ENCODE data around the gene PLD5. TPM values are rescaled to one million over a fixed set of nuclear protein-coding genes. Genes with fewer than 3 reads are reported as not detected.

Gene PLD5
- total and polyA plus RNA-seq, 2 donors (not counting 3 experiments of a cell fraction or from before 2014, with no cell fraction given), result not detected

DNA sequence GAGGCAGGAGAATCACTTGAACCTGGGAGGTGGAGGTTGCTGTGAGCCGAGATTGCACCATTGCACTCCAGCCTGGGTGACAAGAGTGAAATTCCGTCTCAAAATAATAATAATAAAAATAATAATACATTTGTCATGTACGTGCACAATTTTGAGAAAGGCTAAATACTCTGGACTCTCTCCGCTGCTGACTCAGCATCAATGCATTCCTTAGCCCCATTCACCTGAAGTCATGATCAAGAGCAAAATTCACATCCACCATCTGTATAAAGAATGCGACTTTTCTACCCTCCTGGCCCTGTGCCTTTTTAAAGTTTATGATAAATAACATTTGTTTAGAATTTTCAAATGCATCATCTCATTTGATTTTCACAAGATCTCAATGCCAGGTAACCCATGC is 490.1 kb downstream of the PLD5 start:
- ChIA-PET CTCF (no interaction called here), POLR2A (no interaction called here)
- no peak overlapping the region for H3K4me2 ChIP-seq (ENCODE audit: insufficient read depth, low read length)
- H3K9ac ChIP-seq (replicated peaks; ENCODE audit: extremely low read depth, insufficient read depth, low read length), result no peak overlapping the region
- no peaks in the 10 kb centered on the region for H3K36me3 ChIP-seq (ENCODE audit: control insufficient read depth in 2 of 2, extremely low read depth in 1 of 2, insufficient read depth in 2 of 2, low read length in 2 of 2)
- no peaks in the 10 kb centered on the region for H3K27me3 ChIP-seq (ENCODE audit: control insufficient read depth in 2 of 2, insufficient read depth in 2 of 2, low read length in 2 of 2)
- dilution Hi-C loops (cut with MboI; ENCODE audit: extremely low pct_ligation_motif_present, low sequenced_read_pairs) (no loop called here), intact Hi-C loops (cut with micrococcal nuclease) (no loop called here)
- no peaks in the 10 kb centered on the region for H3K9me1 ChIP-seq (replicated peaks; ENCODE audit: control insufficient read depth, extremely low read depth, insufficient read depth, low read length)
- H3K4me3 ChIP-seq (replicated peaks in 1 of 3; ENCODE audit: insufficient read depth in 1 of 3, low read depth in 1 of 3, low read length in 3 of 3), result no peak overlapping the region
- H3K4me1 ChIP-seq (ENCODE audit: control insufficient read depth, extremely low read depth, insufficient read depth, low read length), result no peaks in the 10 kb centered on the region
- no peak for TF ChIP-seq EZH2 (IDR thresholded peaks at IDR 0.05; ENCODE audit: borderline replicate concordance, low read depth, low read length, severe bottlenecking)
- H3K9me3 ChIP-seq (replicated peaks; ENCODE audit: control insufficient read depth, insufficient read depth, low read length), result no peaks in the 10 kb centered on the region
- no peak overlapping the region for H3K27ac ChIP-seq (ENCODE audit: insufficient read depth, low read depth, low read length)
- H3K79me2 ChIP-seq (ENCODE audit: control insufficient read depth, insufficient read depth, low read length), result no peaks in the 10 kb centered on the region
- DNase-seq (ENCODE audit: low read depth, low spot score) (no peak), FAIRE-seq (no peak)
- no peak overlapping the region for H2AFZ ChIP-seq (ENCODE audit: low read depth, low read length)
- no peaks in the 10 kb centered on the region for H4K20me1 ChIP-seq (replicated peaks; ENCODE audit: control insufficient read depth, extremely low read depth, insufficient read depth, low read length)
- BruUV-seq (replicated peaks), result no TSS peak

DNA sequence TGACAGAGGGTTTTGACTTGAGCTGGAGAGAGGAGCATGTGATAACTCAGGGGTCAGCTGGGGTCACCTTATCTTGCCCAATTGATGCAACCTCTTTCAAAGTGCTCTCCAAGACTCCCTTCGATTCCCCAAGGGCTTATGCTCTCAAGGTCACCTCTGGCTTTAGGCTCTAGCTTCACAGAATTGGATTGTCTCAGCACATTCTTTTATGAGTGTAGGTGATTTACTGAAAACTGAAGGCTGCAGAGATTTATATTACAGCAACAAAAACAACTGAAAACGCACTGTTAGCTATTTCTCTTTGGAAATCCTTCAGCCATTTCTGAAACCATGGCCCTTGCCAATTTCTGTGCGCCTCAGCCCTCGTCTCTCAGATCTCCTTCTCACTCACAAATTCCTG is 491.1 kb downstream of the PLD5 start:
- Histone ChIP-seq H3K27ac (ENCODE audit: insufficient read depth, low read depth, low read length) (no peak overlapping the region), H3K9me3 (replicated peaks; ENCODE audit: control insufficient read depth, insufficient read depth, low read length) (no peaks in the 10 kb centered on the region), H3K79me2 (ENCODE audit: control insufficient read depth, insufficient read depth, low read length) (no peaks in the 10 kb centered on the region), H3K4me1 (ENCODE audit: control insufficient read depth, extremely low read depth, insufficient read depth, low read length) (no peaks in the 10 kb centered on the region), H3K27me3 (ENCODE audit: control insufficient read depth in 2 of 2, insufficient read depth in 2 of 2, low read length in 2 of 2) (no peaks in the 10 kb centered on the region), H3K9ac (replicated peaks; ENCODE audit: extremely low read depth, insufficient read depth, low read length) (no peak overlapping the region), H3K4me2 (ENCODE audit: insufficient read depth, low read length) (no peak overlapping the region), H2AFZ (ENCODE audit: low read depth, low read length) (no peak overlapping the region), H3K9me1 (replicated peaks; ENCODE audit: control insufficient read depth, extremely low read depth, insufficient read depth, low read length) (no peaks in the 10 kb centered on the region), H3K36me3 (ENCODE audit: control insufficient read depth in 2 of 2, extremely low read depth in 1 of 2, insufficient read depth in 2 of 2, low read length in 2 of 2) (no peaks in the 10 kb centered on the region), H4K20me1 (replicated peaks; ENCODE audit: control insufficient read depth, extremely low read depth, insufficient read depth, low read length) (no peaks in the 10 kb centered on the region), H3K4me3 (replicated peaks in 1 of 3; ENCODE audit: insufficient read depth in 1 of 3, low read depth in 1 of 3, low read length in 3 of 3) (no peak overlapping the region)
- dilution Hi-C loops (cut with MboI; ENCODE audit: extremely low pct_ligation_motif_present, low sequenced_read_pairs) (no loop called here), intact Hi-C loops (cut with micrococcal nuclease) (no loop called here)
- no peak for FAIRE-seq
- BruUV-seq (replicated peaks), result no TSS peak
- TF ChIP-seq MYC (IDR thresholded peaks at IDR 0.05; ENCODE audit: low read depth, low read length) (no peak), EZH2 (IDR thresholded peaks at IDR 0.05; ENCODE audit: borderline replicate concordance, low read depth, low read length, severe bottlenecking) (no peak), JUN (IDR thresholded peaks at IDR 0.05; ENCODE audit: borderline replicate concordance, insufficient read depth, insufficient read length, low read depth) (no peak), FOS (IDR thresholded peaks at IDR 0.05; ENCODE audit: borderline replicate concordance, insufficient read depth, low read length) (no peak), POLR2AphosphoS5 (IDR thresholded peaks at IDR 0.05; ENCODE audit: insufficient read depth, low read depth, low read length) (no peak), GATA2 (IDR thresholded peaks at IDR 0.05; ENCODE audit: insufficient read depth, insufficient read length, low read depth, low read length) (no peak), POLR2A (IDR thresholded peaks at IDR 0.05; ENCODE audit: low read depth, low read length) (no peak)
- TF ChIP-seq, protein P1, sequence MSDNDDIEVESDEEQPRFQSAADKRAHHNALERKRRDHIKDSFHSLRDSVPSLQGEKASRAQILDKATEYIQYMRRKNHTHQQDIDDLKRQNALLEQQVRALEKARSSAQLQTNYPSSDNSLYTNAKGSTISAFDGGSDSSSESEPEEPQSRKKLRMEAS (IDR thresholded peaks at IDR 0.05; ENCODE audit: insufficient read depth, insufficient read length), result no peak
- TF ChIP-seq, protein P2, sequence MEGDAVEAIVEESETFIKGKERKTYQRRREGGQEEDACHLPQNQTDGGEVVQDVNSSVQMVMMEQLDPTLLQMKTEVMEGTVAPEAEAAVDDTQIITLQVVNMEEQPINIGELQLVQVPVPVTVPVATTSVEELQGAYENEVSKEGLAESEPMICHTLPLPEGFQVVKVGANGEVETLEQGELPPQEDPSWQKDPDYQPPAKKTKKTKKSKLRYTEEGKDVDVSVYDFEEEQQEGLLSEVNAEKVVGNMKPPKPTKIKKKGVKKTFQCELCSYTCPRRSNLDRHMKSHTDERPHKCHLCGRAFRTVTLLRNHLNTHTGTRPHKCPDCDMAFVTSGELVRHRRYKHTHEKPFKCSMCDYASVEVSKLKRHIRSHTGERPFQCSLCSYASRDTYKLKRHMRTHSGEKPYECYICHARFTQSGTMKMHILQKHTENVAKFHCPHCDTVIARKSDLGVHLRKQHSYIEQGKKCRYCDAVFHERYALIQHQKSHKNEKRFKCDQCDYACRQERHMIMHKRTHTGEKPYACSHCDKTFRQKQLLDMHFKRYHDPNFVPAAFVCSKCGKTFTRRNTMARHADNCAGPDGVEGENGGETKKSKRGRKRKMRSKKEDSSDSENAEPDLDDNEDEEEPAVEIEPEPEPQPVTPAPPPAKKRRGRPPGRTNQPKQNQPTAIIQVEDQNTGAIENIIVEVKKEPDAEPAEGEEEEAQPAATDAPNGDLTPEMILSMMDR (IDR thresholded peaks at IDR 0.05; ENCODE audit: extremely low read depth in 1 of 2, insufficient read depth in 1 of 2, low read depth in 1 of 2, low read length in 2 of 2), result no peak
- CTCF ChIA-PET, result no interaction called here
- POLR2A ChIA-PET, result no interaction called here
- no peak for DNase-seq (ENCODE audit: low read depth, low spot score)

Data from endothelial cell of umbilical vein (primary cell).